GM19438 (cell line): ENCODE measurements around the gene CTSA.

ENCODE experiments used
- ATAC-seq: cut with Tn5 transposase; IDR thresholded peaks from one replicate; pipeline ENCODE4 v1.9.1; 2021; ENCODE audit warnings: low read depth; ENCODE audit not compliant: unreplicated experiment

Gene CTSA

GRCh38 chr20:45890985-45891983 lies at the start of gene CTSA, which contains the start of gene NEURL2:
TSS of gene CTSA (plus strand) at chr20:45891335. CDS start at chr20:45891569, 234 bp downstream.
TSS of gene NEURL2 (minus strand) at chr20:45891208. CDS start at chr20:45890991, 217 bp downstream.
- ATAC-seq: peak; percentile 58

- no peak for ATAC-seq
Observed at GRCh38 chr20:45841407-45842129, 49.6 kb upstream of the CTSA start.

- ATAC-seq: no peak
Observed at GRCh38 chr20:45842169-45842812, 48.8 kb upstream of the CTSA start.

- ATAC-seq: no peak
Observed at GRCh38 chr20:45843506-45843905, 47.6 kb upstream of the CTSA start.

- ATAC-seq: no peak
Observed at GRCh38 chr20:45845452-45845851, 45.7 kb upstream of the CTSA start.

- ATAC-seq: no peak
Observed at GRCh38 chr20:45848421-45848820, 42.7 kb upstream of the CTSA start.

- ATAC-seq: no peak
Observed at GRCh38 chr20:45848969-45849582, 42.1 kb upstream of the CTSA start.

GRCh38 chr20:45850238-45850637 lies 40.9 kb upstream of the CTSA start:
- no peak for ATAC-seq

- no peak for ATAC-seq
Observed at GRCh38 chr20:45850926-45851325, 40.2 kb upstream of the CTSA start.

- ATAC-seq: no peak
Observed at GRCh38 chr20:45851501-45851900, 39.6 kb upstream of the CTSA start.

GRCh38 chr20:45852326-45852725 lies 38.8 kb upstream of the CTSA start:
- ATAC-seq: no peak

GRCh38 chr20:45853484-45853883 lies 37.7 kb upstream of the CTSA start:
- ATAC-seq: no peak

GRCh38 chr20:45857114-45857881 lies 33.8 kb upstream of the CTSA start, which contains the start of the genes ACOT8 and ZSWIM3:
TSS of gene ACOT8 (minus strand) at chr20:45857392. CDS start at chr20:45857315, 77 bp downstream.
TSS of gene ZSWIM3 (plus strand) at chr20:45857614. CDS start at chr20:45857826, 212 bp downstream.
- peak; percentile 96 for ATAC-seq

- ATAC-seq: peak; percentile 13
Observed at GRCh38 chr20:45857882-45858216, 33.3 kb upstream of the CTSA start.

GRCh38 chr20:45859916-45860315 lies 31.2 kb upstream of the CTSA start:
- ATAC-seq: no peak

- no peak for ATAC-seq
Observed at GRCh38 chr20:45860560-45861220, 30.4 kb upstream of the CTSA start.

- no peak for ATAC-seq
Observed at GRCh38 chr20:45861221-45862075, 29.7 kb upstream of the CTSA start.
